ENCODE data around the gene AOC2. TPM values are rescaled to one million over a fixed set of nuclear protein-coding genes. Genes with fewer than 3 reads are reported as not detected.

Gene AOC2
- total RNA-seq, 1 experiment from 2014 or later: 7.1 TPM

GRCh38 chr17:42795061-42795460 lies 49.3 kb upstream of the AOC2 start:
- no CpG with 5 or more reads among the region's 4 CpGs for WGBS (ENCODE audit: extremely low coverage, insufficient read length, low lambda C conversion rate)
- no peak overlapping the region for H2BK5ac ChIP-seq (ENCODE audit: insufficient read length, low read length)
- no peaks in the 10 kb centered on the region for H3K79me1 ChIP-seq (ENCODE audit: insufficient read depth, low read depth, low read length, poor library complexity, severe bottlenecking)
- no peak overlapping the region for H4K8ac ChIP-seq (replicated peaks; ENCODE audit: insufficient read length, low read depth, low read length)
- no peaks in the 10 kb centered on the region for H3K79me2 ChIP-seq (ENCODE audit: insufficient read depth, low read length)
- H3K23me2 ChIP-seq (ENCODE audit: insufficient read length, low read depth, low read length, poor library complexity, severe bottlenecking): no peaks in the 10 kb centered on the region
- H3K23ac ChIP-seq (ENCODE audit: insufficient read length, low read depth, low read length): no peak overlapping the region
- no peak overlapping the region for H2AFZ ChIP-seq (ENCODE audit: low read length)
- H3K9me3 Mint-ChIP-seq: peaks cover 5 to 8% of the 10 kb centered on the region in 2 experiments
- H3K4ac ChIP-seq (ENCODE audit: low read depth, low read length): no peak overlapping the region
- peaks cover 5 to 24% (median 20%) of the 10 kb centered on the region in 3 experiments; a peak in 6 of 7 replicates for H3K36me3 Mint-ChIP-seq (ENCODE audit: insufficient read depth in 1 of 3, low read depth in 3 of 3)
- peaks cover 6 to 7% of the 10 kb centered on the region in 2 experiments for H3K4me1 Mint-ChIP-seq
- no peak overlapping the region for H2BK20ac ChIP-seq (ENCODE audit: low read depth, low read length, poor library complexity, severe bottlenecking)
- TF ChIP-seq CTCF (conservative IDR thresholded peaks at IDR 0.05): no peak
- no peak overlapping the region for H3K9ac ChIP-seq (ENCODE audit: extremely low read depth, insufficient read length, low read length)
- H3K4me2 ChIP-seq (ENCODE audit: insufficient read depth, insufficient read length, low read length): no peak overlapping the region
- no peaks in the 10 kb centered on the region for H4K20me1 ChIP-seq (ENCODE audit: control insufficient read depth, insufficient read depth, insufficient read length)
- no peak overlapping the region for H2BK120ac ChIP-seq (ENCODE audit: low read depth, low read length, poor library complexity, severe bottlenecking)
- no peak overlapping the region for H4K91ac ChIP-seq (ENCODE audit: insufficient read length, low read depth, low read length)
- no peak overlapping the region for H2BK15ac ChIP-seq (ENCODE audit: low read depth, low read length)
- no peaks in the 10 kb centered on the region for H3K27me3 ChIP-seq (ENCODE audit: insufficient read depth, low read length)
- H4K5ac ChIP-seq (ENCODE audit: insufficient read length, low read depth, low read length): no peak overlapping the region
- no peak overlapping the region for H3K18ac ChIP-seq (ENCODE audit: insufficient read length, low read depth, low read length)
- no peak for DNase-seq
- no peak overlapping the region for H2BK12ac ChIP-seq (ENCODE audit: insufficient read length, low read depth, low read length)
- no peaks in the 10 kb centered on the region; the same call in 1 of the 2 replicates for H3K4me1 ChIP-seq (ENCODE audit: insufficient read depth, low read length)
- H3K27me3 Mint-ChIP-seq (ENCODE audit: low read depth): peaks cover 13% of the 10 kb centered on the region
- H3K27ac ChIP-seq (ENCODE audit: insufficient read length, low read depth, low read length): no peak overlapping the region
- no peak overlapping the region for H3K14ac ChIP-seq (ENCODE audit: insufficient read depth, low read length)
- no peaks in the 10 kb centered on the region for H3K9me3 ChIP-seq (ENCODE audit: control insufficient read depth, low read depth, low read length)
- H2AK5ac ChIP-seq (ENCODE audit: insufficient read length, low read length): no peak overlapping the region
- H3K56ac ChIP-seq (ENCODE audit: insufficient read length, low read depth, low read length): no peak overlapping the region
- no peak overlapping the region for H3T11ph ChIP-seq (ENCODE audit: low read length)
- H3K4me3 Mint-ChIP-seq: no peak overlapping the region
- no peak overlapping the region for H3K27ac Mint-ChIP-seq

Measured in H9 (cell line).